ENCODE data around the gene YPEL2. TPM values are rescaled to one million over a fixed set of nuclear protein-coding genes. Genes with fewer than 3 reads are reported as not detected.
"Not testable (repeated sequence)": the region's sequence is repeated elsewhere in the genome, so short reads cannot be mapped to it uniquely, and the experiment has no call there.

The YPEL2 gene
- total and polyA plus RNA-seq, 4 donors, result 7.8 to 47.0 (median 11.4) TPM

DNA sequence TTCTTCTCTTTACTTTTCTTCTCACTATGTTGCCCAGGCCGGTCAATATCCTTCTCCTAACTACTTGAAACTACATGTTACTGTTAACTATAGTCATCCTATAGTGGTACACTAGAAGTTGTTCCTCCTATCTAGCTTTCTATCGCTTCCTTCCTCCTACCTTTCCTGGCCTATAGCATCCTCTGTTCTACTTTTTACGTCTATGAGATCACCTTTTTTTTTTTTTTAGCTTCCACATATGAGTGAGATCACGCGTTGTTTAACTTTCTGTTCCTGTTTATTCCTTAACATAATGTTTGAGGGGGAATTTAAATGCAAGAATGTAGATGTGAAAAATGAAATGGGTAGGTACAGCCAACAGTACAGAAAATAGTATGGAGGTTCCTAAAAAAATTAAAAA is 30.5 kb upstream of the YPEL2 start:
- DNase-seq (no peak), ATAC-seq (ENCODE audit: insufficient read depth, low FRiP score) (no peak)
- 63 to 64% methylated on average over 5 of the region's 5 CpGs for WGBS, 2 donors
- H3K4me3 ChIP-seq, result no peak overlapping the region
- no peaks in the 10 kb centered on the region for H3K9me3 ChIP-seq (ENCODE audit: control insufficient read depth in 4 of 4, insufficient read depth in 3 of 4, low read length in 3 of 4)
- no peak overlapping the region for H3K9ac ChIP-seq (ENCODE audit: insufficient read depth in 1 of 2, low read length in 2 of 2)
- no peaks in the 10 kb centered on the region for H3K36me3 ChIP-seq (ENCODE audit: control insufficient read depth in 4 of 4, insufficient read depth in 4 of 4, low read length in 4 of 4)
- no peaks in the 10 kb centered on the region for H3K4me1 ChIP-seq (ENCODE audit: control insufficient read depth in 5 of 5, insufficient read depth in 5 of 5, low read length in 5 of 5)
- TF ChIP-seq, protein P1, sequence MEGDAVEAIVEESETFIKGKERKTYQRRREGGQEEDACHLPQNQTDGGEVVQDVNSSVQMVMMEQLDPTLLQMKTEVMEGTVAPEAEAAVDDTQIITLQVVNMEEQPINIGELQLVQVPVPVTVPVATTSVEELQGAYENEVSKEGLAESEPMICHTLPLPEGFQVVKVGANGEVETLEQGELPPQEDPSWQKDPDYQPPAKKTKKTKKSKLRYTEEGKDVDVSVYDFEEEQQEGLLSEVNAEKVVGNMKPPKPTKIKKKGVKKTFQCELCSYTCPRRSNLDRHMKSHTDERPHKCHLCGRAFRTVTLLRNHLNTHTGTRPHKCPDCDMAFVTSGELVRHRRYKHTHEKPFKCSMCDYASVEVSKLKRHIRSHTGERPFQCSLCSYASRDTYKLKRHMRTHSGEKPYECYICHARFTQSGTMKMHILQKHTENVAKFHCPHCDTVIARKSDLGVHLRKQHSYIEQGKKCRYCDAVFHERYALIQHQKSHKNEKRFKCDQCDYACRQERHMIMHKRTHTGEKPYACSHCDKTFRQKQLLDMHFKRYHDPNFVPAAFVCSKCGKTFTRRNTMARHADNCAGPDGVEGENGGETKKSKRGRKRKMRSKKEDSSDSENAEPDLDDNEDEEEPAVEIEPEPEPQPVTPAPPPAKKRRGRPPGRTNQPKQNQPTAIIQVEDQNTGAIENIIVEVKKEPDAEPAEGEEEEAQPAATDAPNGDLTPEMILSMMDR (IDR thresholded peaks at IDR 0.05; ENCODE audit: control extremely low read depth, extremely low read depth), result no peak
- H3K27ac ChIP-seq (ENCODE audit: low read depth in 1 of 2, low read length in 1 of 2), result no peak overlapping the region
- no peaks in the 10 kb centered on the region for H3K27me3 ChIP-seq (ENCODE audit: control insufficient read depth in 3 of 3, insufficient read depth in 3 of 3, low read length in 2 of 3)

DNA sequence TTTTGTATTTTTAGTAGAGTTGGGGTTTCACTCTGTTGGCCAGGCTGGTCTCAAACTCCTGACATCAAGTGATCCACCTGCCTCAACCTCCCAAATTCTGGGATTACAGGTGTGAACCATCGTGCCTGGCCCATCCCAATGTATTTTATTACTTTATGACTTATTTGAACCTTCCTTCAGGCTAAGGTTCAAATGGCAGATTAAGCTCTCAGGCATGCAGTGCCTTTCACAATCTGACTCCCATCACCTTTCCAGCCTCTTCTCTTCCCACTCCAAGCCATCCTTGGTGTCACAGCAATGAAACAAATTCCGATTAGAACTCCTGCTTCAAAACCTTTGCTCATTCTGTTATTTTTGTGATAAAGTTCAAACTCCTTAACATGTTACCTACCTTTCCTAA is 26.6 kb upstream of the YPEL2 start:
- TF ChIP-seq, protein P1 (IDR thresholded peaks at IDR 0.05; ENCODE audit: control extremely low read depth, extremely low read depth), result no peak
- no peaks in the 10 kb centered on the region for H3K27me3 ChIP-seq (ENCODE audit: control insufficient read depth in 3 of 3, insufficient read depth in 3 of 3, low read length in 2 of 3)
- no peak overlapping the region for H3K4me3 ChIP-seq
- DNase-seq (no peak), ATAC-seq (ENCODE audit: insufficient read depth, low FRiP score) (no peak)
- no peaks in the 10 kb centered on the region for H3K4me1 ChIP-seq (ENCODE audit: control insufficient read depth in 5 of 5, insufficient read depth in 5 of 5, low read length in 5 of 5)
- WGBS, 2 donors, result 92 to 96% methylated on average over 2 of the region's 2 CpGs
- H3K9me3 ChIP-seq (ENCODE audit: control insufficient read depth in 4 of 4, insufficient read depth in 3 of 4, low read length in 3 of 4), result no peaks in the 10 kb centered on the region
- H3K36me3 ChIP-seq (ENCODE audit: control insufficient read depth in 4 of 4, insufficient read depth in 4 of 4, low read length in 4 of 4), result no peaks in the 10 kb centered on the region
- H3K9ac ChIP-seq (ENCODE audit: insufficient read depth in 1 of 2, low read length in 2 of 2), result no peak overlapping the region
- no peak overlapping the region for H3K27ac ChIP-seq (ENCODE audit: low read depth in 1 of 2, low read length in 1 of 2)

DNA sequence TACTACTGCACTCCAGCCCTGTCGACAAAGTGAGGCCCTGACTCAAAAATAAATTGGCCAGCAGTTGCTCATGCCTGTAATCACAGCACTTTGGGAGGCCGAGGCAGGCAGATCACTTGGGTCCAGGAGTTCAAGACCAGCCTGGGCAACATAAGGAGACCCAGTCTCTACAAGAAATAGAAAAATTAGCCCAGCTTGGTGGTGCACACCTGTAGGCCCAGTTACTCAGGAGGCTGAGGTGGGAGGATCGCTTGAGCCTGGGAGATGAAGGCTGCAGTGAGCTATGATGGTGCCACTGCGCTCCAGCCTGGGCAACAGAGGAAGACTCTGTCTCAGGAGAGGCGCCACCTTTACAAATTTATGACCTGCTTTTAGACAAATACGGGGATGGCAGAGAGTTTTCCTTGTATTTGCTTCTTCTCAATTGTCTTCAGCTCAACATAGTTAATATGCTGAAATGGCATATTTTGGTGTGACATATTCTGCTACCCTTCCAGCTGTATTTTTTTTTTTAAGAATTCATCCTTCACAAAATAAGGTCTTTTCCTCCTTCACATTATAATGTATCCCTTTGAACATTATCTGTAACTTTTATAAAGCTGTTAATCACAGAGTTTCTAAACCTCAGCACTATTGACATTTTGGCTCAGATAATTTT is 21.1 kb upstream of the YPEL2 start:
- H3K36me3 ChIP-seq (ENCODE audit: control insufficient read depth in 4 of 4, insufficient read depth in 4 of 4, low read length in 4 of 4), result no peaks in the 10 kb centered on the region
- no peak overlapping the region for H3K4me3 ChIP-seq
- DNase-seq (no peak), ATAC-seq (ENCODE audit: insufficient read depth, low FRiP score) (no peak)
- no peak overlapping the region for H3K9ac ChIP-seq (ENCODE audit: insufficient read depth in 1 of 2, low read length in 2 of 2)
- TF ChIP-seq, protein P1 (IDR thresholded peaks at IDR 0.05; ENCODE audit: control extremely low read depth, extremely low read depth), result no peak
- H3K4me1 ChIP-seq (ENCODE audit: control insufficient read depth in 5 of 5, insufficient read depth in 5 of 5, low read length in 5 of 5), result peaks cover 0 to 3% (median 0%) of the 10 kb centered on the region in 5 donors
- 81 to 84% methylated on average over 6 of the region's 6 CpGs for WGBS, 2 donors
- H3K9me3 ChIP-seq (ENCODE audit: control insufficient read depth in 4 of 4, insufficient read depth in 3 of 4, low read length in 3 of 4), result no peaks in the 10 kb centered on the region
- no peaks in the 10 kb centered on the region for H3K27me3 ChIP-seq (ENCODE audit: control insufficient read depth in 3 of 3, insufficient read depth in 3 of 3, low read length in 2 of 3)
- H3K27ac ChIP-seq (ENCODE audit: low read depth in 1 of 2, low read length in 1 of 2), result no peak overlapping the region

DNA sequence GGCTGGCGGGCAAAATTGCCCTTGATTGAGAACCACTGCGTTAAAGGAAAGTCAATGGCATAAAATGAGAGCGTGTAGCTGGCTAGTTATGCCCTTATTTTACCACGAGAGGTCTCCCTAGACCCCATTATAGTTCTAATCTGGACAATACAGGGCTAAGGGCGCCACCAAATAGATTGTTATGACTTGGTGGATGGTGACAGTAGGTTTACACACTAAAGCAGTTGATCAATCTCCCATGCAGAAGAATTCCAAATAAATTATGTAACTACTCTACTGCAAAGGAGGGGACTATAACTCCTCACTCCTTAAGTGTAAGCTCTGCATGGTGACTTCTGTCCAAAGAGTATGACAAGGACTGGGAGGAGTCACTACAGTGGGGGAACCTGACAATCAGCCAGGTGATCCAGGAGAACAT is 20.4 kb upstream of the YPEL2 start:
- Histone ChIP-seq H3K36me3 (ENCODE audit: control insufficient read depth in 4 of 4, insufficient read depth in 4 of 4, low read length in 4 of 4) (no peaks in the 10 kb centered on the region), H3K27ac (ENCODE audit: low read depth in 1 of 2, low read length in 1 of 2) (no peak overlapping the region), H3K4me3 (no peak overlapping the region), H3K27me3 (ENCODE audit: control insufficient read depth in 3 of 3, insufficient read depth in 3 of 3, low read length in 2 of 3) (no peaks in the 10 kb centered on the region), H3K9me3 (ENCODE audit: control insufficient read depth in 4 of 4, insufficient read depth in 3 of 4, low read length in 3 of 4) (no peaks in the 10 kb centered on the region), H3K4me1 (ENCODE audit: control insufficient read depth in 5 of 5, insufficient read depth in 5 of 5, low read length in 5 of 5) (peaks cover 0 to 3% (median 0%) of the 10 kb centered on the region in 5 donors), H3K9ac (ENCODE audit: insufficient read depth in 1 of 2, low read length in 2 of 2) (no peak overlapping the region)
- 3 to 4% methylated on average over 5 of the region's 5 CpGs for WGBS, 2 donors
- DNase-seq (peak; percentile 42 to 85 (median 83)), ATAC-seq (ENCODE audit: insufficient read depth, low FRiP score) (peak; percentile 66)
- TF ChIP-seq, protein P1 (IDR thresholded peaks at IDR 0.05; ENCODE audit: control extremely low read depth, extremely low read depth), result peak; percentile 95

DNA sequence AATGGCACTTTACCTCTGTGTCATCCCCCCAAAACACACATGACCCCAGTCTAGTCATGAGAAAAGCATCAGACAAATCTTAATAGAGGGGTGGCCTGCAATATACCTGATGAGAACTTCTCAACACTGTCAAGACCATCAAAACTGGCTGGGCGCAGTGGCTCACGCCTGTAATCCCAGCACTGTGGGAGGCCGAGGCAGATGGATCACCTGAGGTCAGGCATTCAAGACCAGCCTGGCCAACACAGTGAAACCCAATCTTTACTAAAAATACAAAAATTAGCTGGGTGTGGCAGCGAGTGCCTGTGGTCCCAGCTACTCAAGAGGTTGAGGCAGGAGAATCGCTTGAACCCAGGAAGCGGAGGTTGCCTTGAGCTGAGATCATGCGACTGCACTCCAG is 19.9 kb upstream of the YPEL2 start:
- H3K4me1 ChIP-seq (ENCODE audit: control insufficient read depth in 5 of 5, insufficient read depth in 5 of 5, low read length in 5 of 5); H3K27me3 ChIP-seq (ENCODE audit: control insufficient read depth in 3 of 3, insufficient read depth in 3 of 3, low read length in 2 of 3); H3K9me3 ChIP-seq (ENCODE audit: control insufficient read depth in 4 of 4, insufficient read depth in 3 of 4, low read length in 3 of 4); H3K27ac ChIP-seq (ENCODE audit: low read depth in 1 of 2, low read length in 1 of 2); H3K36me3 ChIP-seq (ENCODE audit: control insufficient read depth in 4 of 4, insufficient read depth in 4 of 4, low read length in 4 of 4); H3K4me3 ChIP-seq; ATAC-seq (ENCODE audit: insufficient read depth, low FRiP score); DNase-seq; H3K9ac ChIP-seq (ENCODE audit: insufficient read depth in 1 of 2, low read length in 2 of 2): not testable (repeated sequence)
- 92 to 97% methylated on average over 7 of the region's 7 CpGs for WGBS, 2 donors

All from lung (tissue), 12 donors.